PFSK-1 (cell line): ENCODE data around the gene GRAMD1C.

Source experiments
- FOXP2 ChIP-seq: optimal IDR thresholded peaks from 2 replicates; pipeline ENCODE3; 2011; ENCODE audit warnings: borderline replicate concordance, control low read depth, inconsistent platforms; ENCODE audit not compliant: insufficient read depth; ENCODE audit errors: extremely low read length, extremely low read depth
- POLR2AphosphoS5 ChIP-seq: IDR thresholded peaks from 2 replicates; pipeline ENCODE4 v1.6.1; 2012; ENCODE audit warnings: low read depth, mild to moderate bottlenecking, control low read depth, low read length, moderate library complexity
- TF ChIP-seq, protein P1 (sequence below), 2 experiments: IDR thresholded peaks; 2 replicates each; pipeline versions ENCODE4 v1.6.1 to v1.8.0; 2011 to 2012; ENCODE audit warnings: low read depth in 2 of 2, low read length in 2 of 2, control low read depth in 1 of 2, inconsistent platforms in 1 of 2, mild to moderate bottlenecking in 1 of 2, moderate library complexity in 1 of 2; ENCODE audit not compliant: insufficient read depth in 1 of 2

DNA sequence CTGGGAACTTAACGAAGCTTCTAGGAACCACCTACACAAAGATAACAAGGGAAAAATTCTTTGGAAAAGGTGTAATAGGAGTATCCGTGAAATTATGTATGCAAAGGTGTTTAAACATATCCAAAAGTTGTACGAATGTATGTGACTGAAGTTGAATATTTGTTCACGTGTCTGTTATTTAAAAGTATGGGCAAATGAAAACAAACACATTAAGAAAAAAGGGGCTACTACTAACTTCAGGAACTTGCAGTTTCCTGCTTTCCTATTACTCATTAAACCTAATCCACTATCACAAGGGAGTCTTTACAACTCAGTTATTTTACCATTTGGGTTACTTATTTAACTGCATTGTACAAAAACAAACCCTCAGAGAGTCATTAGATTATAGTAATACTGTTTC is 33.9 kb upstream of the GRAMD1C start:
- no peak for TF ChIP-seq FOXP2
- TF ChIP-seq POLR2AphosphoS5: no peak
- TF ChIP-seq, protein P1, sequence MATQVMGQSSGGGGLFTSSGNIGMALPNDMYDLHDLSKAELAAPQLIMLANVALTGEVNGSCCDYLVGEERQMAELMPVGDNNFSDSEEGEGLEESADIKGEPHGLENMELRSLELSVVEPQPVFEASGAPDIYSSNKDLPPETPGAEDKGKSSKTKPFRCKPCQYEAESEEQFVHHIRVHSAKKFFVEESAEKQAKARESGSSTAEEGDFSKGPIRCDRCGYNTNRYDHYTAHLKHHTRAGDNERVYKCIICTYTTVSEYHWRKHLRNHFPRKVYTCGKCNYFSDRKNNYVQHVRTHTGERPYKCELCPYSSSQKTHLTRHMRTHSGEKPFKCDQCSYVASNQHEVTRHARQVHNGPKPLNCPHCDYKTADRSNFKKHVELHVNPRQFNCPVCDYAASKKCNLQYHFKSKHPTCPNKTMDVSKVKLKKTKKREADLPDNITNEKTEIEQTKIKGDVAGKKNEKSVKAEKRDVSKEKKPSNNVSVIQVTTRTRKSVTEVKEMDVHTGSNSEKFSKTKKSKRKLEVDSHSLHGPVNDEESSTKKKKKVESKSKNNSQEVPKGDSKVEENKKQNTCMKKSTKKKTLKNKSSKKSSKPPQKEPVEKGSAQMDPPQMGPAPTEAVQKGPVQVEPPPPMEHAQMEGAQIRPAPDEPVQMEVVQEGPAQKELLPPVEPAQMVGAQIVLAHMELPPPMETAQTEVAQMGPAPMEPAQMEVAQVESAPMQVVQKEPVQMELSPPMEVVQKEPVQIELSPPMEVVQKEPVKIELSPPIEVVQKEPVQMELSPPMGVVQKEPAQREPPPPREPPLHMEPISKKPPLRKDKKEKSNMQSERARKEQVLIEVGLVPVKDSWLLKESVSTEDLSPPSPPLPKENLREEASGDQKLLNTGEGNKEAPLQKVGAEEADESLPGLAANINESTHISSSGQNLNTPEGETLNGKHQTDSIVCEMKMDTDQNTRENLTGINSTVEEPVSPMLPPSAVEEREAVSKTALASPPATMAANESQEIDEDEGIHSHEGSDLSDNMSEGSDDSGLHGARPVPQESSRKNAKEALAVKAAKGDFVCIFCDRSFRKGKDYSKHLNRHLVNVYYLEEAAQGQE (IDR thresholded peaks at IDR 0.05; ENCODE audit: insufficient read depth in 1 of 2, low read depth in 2 of 2, low read length in 2 of 2): no peak
